Loucy (cell line): Measurements from ENCODE around the gene TTF2.

ENCODE experiments used
- CTCF ChIP-seq: fragments of 200-600 bp; sonication (generic); conservative IDR thresholded peaks from 2 replicates; pipeline ENCODE4 v1.5.1; 2014; ENCODE audit warnings: mild to moderate bottlenecking, antibody characterized with exemption, low read length
- EZH2phosphoT487 ChIP-seq: fragments of 200-600 bp; IDR thresholded peaks from 2 replicates; pipeline ENCODE4 v1.6.1; 2018; ENCODE audit warnings: antibody characterized with exemption, mild to moderate bottlenecking, moderate library complexity, borderline replicate concordance

GRCh38 chr1:117122330-117123025, 62.4 kb downstream of the TTF2 start:
- TF ChIP-seq CTCF, result no peak
- no peak for TF ChIP-seq EZH2phosphoT487
